Stimulated activated CD4-positive, alpha-beta T cell treated with anti-CD3 and anti-CD28 coated beads, Interleukin-12 subunit alpha, Interleukin-12 subunit beta, amount 100 ng/mL, for 48 hours (primary cell): Measurements from ENCODE around the gene ADORA2A.

Experiments used
- DNase-seq, 3 donors: peaks; one replicate each; pipeline ENCODE4 v3.0.0-alpha.2; 2020; ENCODE audit warnings: low read depth in 2 of 3, low spot score in 1 of 3

Gene ADORA2A

DNA sequence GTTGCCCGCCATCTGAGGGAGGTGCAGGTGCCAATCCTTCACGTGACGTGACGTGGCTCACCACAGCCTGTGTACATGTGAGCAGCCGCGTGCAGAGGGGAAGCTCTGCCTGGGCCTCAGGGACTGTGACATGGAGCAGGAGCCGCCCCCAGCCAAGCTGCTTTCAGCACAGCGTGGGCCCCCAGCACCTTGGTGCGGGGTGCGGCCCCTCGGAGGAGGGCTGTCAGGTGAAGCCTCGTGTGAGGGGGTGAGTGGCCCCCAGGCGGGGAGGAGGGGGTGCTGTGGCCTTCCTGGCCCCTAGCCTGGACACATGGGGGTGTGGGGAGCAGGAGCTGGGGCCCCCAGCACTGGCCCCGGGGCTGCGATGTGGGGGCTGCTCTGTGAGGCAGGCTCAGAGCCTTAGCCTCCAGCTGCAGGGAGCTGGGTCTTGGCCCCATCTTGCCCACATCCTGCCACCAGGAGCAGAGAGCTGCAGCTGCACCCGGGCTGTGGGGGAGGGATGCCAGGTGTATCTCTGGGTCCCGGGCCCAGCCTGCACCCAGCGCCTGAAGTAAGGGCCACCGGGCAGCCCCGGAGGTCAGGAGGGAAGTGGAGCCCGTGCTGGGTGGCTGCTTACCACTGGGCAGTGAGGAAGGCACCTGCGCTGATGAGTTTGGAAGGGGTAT is at the start of gene ADORA2A:
ADORA2A (plus strand) TSS at position 100 of the 665 bp plus-strand sequence. CDS start 5,806 bp downstream, outside the sequence.
- DNase-seq: peak; percentile 67 to 74 (median 70)

DNA sequence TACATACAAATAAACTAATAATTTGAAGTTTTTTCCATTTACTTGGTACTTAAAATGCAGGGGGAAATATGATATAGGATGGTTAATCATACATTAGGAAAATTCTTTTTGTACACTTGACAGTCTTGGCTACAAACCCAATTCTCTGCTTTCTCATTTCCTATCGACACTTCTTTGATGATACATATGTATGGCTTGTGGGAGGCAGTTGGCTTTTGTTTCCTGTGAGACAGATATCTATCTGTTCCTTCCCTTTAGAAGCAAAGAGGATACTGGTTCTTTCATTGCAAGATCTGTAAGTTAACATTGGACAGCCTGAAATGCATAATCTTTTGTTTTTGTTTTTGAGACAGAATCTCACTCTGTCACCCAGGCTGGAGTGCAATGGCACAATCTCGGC is 47.9 kb upstream of the ADORA2A start:
- DNase-seq: no peak

DNA sequence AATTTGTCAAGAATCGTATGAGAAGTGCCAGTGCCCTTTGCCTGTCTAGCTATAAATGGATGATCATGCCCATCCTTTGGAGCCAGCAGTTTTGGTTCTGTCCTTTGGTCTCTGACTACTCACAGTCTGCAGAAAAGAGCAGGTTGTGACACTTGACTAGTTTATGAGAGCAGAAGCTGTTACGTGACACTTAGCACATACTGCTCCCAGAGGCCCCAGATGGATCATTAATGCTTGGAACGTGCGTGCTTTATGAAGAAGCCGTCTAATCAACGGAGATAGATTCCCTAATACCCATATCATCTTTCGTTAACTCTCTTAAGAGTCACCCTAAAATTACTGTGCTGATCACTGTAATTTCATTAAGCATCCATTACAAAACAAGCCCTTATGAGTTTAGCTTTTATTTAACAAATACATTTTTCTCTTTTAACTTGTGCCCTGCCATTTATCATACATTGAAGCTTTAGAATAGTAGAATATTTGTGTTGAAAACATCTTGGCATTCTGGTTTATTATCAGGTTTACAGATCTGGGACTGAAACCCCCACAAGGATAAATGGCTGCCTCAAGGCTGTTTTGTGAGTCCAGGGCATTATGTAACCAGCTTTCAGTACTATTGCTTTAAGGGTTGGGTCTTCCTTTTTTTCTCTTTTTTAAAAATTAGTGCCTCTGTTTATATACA is 47.0 kb upstream of the ADORA2A start:
- no peak for DNase-seq

DNA sequence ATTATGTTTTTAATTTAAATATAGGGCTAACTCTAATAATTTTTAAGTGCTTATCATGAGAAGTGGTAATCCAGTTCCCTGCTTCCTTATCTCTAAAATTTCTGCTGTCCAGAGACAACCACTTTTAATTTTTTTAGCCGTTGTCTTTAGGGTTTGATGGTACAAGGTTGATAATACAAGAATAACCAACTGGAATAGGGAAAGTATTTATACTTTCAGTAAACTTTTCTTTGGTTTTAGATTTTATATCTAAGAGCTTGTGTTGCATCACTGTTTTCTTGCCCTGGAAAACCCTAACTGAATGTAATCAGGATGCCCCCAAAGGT is 46.5 kb upstream of the ADORA2A start:
- no peak for DNase-seq

DNA sequence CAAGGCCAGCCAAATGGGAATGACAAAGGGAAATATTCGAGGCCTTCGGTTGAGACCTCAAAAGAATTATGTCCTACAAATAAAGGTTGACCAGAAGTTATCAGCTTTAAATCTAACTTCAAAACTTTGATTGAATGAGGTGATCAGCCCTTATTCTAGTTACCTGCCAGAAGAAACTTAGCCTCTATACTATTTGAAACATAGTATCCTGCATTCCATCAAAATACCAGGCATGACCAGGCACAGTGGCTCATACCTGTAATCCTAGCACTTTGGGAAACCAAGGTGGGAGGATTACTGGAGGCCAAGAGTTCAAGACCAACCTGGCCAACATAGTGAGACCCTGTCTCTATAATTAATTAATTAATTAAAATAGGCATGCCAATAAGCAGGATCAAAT is 44.3 kb upstream of the ADORA2A start:
- no peak for DNase-seq

DNA sequence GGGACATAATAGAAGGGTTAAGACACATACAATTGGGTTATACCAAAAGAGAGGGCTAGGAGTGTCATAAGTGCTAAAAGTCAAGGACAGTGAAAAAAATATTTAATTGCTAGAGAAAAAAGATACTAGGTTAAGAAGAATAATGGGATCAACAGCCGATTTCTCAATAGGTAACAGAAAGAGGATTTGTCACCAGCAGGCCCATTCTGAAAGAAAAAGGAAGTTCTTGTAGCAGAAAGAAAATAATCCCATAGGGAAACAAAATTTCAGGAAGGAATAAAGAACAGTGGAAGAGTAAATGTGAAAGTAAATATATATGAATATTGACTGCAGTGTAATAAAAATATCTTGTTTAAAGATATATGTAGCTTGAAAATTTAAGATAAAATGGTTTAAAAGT is 43.3 kb upstream of the ADORA2A start:
- DNase-seq: no peak

DNA sequence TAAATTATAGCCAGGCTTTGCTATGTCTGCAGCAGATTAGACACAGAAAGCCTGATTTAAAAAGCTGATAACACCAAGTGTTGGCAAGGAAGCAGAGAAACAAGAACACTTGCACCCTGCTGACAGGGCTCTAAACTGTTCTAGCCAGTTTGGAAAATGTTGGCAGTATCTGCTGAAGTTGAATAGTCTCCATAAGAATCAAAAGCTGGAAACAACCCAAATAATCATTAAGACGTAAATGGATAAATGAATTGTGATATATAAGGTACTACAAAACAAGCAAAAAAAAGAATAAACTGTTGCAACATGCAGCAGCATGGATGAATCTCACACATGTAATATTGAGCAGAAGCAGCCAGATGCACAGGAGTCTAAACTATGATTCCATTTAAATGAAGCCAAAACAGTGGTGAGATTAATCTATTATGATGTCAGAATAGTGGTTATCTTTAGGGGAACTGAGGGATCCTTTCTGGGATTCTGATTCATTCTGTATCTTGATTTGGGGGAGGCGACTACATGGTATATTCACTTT is 40.4 kb upstream of the ADORA2A start:
- DNase-seq: no peak

DNA sequence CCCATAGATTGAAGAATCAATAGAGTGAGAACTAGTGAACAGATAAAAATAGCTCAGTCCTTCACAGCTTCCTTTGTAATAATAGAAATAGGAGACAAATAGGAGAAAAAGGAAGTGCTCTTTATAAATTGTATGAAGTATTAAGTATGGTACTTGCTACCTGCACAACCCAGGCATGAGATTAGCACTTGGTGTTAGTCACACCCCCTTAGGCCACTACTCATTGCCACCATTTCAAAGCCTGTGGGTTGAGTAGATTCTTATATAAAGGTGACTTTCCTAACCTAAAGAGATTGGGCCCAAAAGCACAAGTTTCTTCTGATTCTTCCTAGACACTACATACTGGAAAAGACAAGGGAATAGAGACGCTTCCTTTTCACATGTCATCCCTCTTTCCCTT is 37.7 kb upstream of the ADORA2A start:
- DNase-seq: no peak

DNA sequence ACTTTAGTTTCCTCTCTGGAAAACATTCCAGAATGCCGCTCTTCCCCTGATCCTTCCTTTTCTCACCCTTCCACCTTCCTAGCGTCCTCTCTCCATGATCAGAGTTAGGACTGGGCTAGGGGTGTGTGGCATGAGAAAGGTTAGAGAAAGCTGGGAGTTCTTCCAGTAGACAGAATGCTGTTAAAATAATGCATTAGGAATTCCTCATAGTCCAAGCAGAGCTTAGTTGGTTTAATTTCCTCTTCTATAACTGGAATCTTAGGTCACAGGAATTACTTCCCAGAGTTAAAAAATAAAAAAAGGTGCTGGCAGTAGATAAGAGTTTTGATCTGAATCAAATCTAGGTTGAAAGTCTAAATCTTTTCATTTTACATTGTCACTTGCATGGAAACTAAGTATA is 37.2 kb upstream of the ADORA2A start:
- DNase-seq: no peak

DNA sequence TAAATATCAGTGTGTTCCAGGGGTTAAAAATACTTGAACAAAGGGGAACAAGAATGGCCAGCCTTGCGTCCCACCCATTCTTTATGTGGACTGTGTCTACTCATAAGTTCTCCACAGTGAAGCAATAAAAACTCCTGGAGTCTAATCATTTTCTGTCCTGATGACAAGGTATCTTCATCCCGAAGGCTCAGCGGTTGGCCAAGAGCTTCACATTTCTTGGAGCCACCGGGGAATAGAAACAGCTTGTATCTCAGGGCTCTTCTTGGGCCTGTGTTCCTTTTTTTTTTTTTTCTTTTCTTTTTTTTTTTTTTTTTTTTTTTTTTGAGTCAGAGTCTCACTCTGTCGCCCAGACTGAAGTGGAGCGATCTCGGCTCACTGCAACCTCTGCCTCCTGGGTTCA is 36.8 kb upstream of the ADORA2A start:
- DNase-seq: no peak

DNA sequence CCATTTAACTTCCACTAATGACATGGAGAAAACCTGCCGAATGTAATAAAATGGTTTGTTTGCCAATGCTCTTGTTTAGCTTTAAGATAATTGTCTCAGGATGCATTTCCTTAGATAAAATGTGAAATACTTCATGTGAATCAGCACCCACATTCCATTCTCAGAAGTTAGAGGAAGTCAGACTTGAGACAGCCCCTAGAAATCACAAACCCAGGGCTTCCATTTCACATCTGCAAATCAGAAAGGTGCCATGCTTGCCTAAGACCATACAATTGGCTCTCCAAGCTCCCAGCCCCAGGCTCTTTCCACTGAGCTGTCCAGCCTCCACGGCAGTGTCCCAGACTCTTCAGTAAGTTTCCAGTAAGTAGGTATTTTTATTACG is 35.6 kb upstream of the ADORA2A start:
- no peak for DNase-seq

DNA sequence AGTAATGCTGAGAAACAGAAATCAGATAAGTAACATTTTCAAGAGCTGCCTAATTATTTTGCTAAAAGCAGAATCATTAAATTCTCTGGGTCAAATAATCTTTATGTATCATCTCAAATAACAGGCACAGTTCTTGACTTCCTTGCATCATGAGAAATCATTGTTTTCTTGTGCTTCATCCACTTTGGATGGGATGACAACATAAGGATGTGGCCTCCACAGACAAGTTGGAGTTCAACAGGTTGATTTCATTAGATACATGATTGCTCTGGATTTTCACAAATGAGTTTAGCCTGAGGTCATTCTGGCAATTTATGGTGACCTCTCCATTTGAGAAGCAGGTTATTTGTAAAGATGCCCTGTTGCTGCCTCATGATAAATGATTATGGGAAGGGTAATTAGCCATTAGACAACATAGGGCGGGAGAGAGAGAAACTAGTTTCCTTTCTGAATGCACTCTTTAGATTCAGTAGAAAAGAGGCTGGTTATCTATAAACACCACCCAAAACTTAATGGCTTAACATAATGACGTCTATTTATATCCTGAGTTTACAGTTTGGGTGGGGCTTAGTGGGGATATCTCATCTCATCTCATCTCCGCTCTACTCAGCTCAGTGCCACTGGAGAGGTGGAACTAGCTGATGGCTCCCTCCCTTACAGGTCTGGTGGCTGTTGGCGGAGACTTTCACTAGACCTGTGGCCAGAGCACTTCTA is 35.0 kb upstream of the ADORA2A start:
- no peak for DNase-seq

DNA sequence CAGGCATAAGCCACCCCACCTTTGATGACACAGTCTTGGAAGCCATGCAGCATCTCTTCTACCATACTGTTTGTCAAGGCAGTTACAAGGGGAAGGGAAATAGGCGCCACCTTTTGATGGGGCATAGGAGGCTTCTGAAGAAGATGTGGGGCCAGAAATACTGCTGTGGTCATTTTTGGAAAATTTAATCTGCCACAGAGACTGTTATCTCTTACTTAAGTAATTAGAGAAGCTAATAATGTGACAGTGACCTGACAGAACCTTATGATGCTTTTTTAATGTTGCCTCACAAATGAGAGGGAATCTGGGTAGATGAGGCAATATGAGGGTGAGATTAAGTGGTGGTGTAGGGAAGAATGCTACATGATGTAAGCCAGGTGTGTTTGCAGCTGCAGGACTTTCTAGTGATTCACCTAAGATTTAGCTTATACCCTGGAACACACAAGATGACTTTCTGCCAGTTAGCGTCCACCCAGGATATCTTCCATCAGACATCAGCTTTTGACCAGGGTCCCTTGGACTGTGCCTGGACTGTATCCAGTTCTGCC is 34.3 kb upstream of the ADORA2A start:
- DNase-seq: no peak

DNA sequence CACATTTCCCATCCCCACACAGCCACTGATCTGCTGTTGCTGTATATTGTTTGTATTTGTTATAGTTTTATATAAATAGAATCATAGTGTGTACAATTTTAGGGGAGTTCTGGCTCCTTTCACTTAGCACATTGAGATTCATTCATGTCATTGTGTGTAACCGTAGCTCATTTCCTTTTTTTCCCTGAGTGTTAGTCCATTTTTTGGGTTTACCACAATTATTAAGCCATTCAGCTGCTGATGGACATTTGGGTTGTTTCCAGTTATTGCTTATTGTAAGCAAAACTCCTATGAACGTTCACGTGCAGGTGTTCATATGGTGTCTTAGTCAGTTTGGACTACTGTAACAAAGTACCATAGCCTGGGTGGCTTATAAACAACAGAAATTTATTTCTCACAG is 33.6 kb upstream of the ADORA2A start:
- no peak for DNase-seq

DNA sequence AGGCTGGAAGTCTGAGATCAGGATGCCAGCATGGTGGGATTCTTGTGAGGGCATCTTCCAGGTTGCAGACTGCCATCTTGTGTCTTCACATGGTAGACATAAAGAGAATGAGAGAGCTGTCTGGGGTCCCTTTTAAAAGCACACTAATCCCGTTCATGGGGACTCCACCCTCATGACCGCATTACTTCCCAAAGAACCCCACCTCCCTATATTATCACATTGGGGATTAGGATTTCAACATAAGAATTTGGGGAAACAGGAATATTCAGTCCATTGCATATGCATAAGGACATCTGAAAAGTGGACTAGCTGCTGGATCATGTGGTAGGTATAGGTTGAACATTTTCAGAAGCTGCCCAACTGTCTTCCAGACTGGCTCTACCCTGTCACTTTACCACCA is 33.1 kb upstream of the ADORA2A start:
- no peak for DNase-seq

DNA sequence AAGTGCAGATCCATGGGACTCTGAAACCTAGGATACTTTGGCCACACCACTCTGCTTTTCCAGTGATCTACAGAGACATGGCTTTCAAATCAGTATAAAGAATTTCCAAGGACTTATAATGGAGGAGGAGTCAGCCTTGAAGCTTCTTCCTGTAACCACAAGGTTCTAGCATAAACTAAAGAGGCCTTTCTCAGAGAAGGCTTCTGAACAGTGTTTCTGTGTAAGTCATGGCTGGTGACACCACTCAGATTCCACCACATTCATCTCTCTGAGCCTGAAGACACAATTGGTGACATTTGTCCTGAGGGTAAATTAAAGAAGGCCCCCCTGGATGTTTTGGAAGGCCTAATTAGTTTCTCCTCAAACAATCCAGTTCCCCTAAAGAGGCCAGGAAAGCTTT is 29.0 kb upstream of the ADORA2A start:
- no peak for DNase-seq

DNA sequence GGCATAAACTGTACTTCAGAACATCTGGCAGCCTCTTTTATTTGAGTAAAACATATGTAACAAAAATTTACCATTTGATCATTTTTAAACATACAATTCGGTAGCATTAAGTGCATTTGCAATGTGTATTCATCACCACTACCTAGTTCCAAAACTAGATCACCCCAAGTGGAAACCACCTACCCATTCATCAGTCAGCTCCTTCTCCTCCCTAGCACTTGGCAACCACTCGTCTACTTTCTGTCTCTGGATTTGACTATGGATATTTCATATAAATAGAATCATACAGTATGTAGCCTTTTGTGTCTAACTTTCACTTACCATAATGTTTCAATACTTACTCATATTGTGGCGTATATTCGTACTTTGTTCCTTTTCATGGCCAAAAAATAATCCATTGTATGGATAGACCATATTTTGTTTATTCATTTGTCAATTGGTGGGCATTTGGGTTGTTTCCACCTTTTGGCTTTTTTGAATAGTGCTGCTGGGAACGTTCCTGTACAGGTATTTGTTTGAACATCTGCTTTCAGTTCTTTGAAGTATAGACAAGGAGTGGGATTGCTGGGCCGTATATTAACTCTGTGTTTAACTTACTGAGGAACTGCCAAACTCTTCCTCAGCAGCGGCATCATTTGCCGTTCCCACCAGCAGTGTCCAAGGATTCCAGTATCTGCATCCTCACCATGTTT is 27.2 kb upstream of the ADORA2A start:
- no peak for DNase-seq

DNA sequence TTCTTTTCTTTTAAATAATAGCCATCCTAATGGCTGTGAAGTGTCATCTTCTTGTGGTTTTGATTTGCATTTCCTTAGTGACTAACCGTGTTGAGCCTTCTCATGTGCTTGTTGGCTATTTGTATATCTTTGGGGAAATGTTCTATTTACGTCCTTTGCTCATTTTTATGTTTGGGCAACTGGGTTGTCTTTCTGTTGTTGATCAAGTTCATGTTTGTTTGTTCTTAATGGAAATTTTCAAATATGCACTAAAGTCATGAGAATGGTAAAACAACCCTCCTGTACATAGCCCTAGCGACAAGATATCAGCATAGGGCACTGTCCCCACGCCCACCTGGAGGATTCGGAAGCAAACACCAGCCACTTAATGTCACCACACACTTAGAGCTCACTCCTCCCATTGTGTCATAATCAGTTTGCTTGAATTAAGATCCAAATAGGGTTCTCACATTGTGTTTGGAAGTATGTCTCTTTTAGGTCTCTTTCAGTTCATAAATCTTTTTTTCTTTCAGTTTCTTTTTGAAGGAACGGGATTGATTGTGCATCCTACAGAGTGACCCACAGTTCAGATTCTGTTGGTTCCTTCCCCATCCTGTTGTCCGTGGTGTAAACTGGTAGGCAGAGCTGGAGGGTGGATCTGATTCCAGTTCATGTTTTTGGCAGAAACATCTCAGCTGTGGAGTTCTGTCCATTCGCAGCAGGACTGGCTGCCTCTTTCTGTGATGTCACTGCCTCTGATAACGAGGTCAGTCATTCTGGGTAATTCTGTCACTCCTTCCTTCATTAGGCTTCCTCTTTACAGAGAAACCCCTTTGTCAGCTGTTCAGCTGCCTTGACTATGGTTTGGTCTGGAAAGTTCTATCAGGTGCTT is 26.4 kb upstream of the ADORA2A start:
- no peak for DNase-seq

DNA sequence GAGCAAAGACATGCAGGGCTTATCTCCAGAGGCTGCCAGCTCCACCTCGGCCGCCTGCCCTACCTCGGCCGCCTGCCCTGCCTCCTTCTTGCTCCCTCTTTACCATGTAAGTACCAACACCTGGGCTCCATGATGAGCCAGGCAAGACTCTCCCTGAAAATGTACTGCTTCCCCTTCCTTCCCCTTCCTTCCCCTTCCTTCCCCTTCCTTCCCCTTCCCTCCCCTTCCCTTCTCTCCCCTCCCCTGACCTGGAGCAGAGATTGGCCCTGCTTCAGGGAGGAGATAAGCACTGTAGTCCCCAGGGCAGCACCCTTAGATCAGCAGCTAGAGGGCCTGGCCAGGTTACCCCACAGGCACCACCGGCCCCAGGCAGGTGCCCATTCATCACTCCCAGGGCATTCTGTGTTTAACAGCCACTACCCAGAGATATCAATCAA is 25.4 kb upstream of the ADORA2A start:
- DNase-seq: no peak

DNA sequence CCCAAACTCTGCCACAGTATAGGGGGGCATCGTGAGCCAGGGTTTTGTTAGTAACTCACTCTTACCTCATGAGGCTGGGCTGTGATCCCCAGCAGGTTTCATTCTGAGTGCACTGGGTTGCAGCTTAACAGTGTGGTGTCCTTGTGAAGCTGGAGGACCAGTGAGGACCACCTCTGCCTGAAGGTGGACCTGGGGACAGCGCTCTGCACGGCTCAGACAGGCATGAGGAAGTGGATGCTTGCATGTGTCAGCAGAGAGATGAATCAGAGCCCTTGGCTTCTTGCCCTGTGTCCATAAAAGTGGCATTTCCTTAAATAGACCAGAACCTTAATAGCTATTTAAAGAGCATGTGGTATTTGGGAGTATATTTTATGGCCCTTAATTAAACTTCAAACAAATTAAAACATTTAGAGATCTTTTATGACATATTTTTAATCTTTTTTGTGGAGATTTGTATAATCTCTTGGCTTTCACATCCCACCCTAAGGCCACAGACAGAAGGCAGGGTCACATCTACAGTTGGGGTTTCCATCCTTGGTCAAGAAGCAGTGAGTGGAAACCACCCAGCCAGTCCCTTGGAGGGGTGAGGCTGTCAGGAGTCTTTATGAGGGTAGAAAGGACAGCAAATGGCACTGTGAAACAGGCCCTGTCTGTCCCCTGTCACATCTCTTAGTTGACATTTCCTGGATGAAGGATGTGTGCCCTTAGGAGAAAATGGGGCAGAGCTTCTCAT is 24.8 kb upstream of the ADORA2A start:
- DNase-seq: no peak
